GM23248 (cell line): ENCODE data around the gene SPSB3.

Experiments
- EZH2 ChIP-seq: fragments of 200-600 bp; sonication (generic); IDR thresholded peaks from 2 replicates; pipeline ENCODE4 v1.6.1; 2018; ENCODE audit warnings: antibody characterized with exemption, mild to moderate bottlenecking; ENCODE audit not compliant: insufficient read depth, poor library complexity, severe bottlenecking
- EZH2phosphoT487 ChIP-seq: fragments of 200-600 bp; sonication (generic); IDR thresholded peaks from 2 replicates; pipeline ENCODE4 v1.6.1; 2018; ENCODE audit warnings: antibody characterized with exemption, moderate library complexity, mild to moderate bottlenecking, low read depth; ENCODE audit not compliant: insufficient read depth

DNA sequence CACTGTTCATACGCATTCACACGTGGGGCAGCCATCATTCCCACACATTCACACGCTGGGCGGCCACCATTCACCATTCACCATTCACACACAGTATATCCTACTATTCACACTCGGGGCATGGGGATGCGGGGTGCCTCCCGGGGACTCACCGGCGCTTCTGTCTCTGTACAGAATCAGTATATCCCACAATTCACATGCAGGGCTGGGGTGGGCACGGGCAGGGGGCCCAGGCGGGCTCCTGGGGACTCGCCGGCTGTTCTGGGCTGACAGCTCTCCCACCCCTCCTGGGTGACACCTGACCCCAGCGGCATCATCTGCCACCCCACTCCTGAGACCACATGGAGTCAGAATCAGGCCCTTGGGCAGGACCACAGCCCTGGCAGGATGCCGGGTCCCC, 20.6 kb downstream of the SPSB3 start:
- TF ChIP-seq EZH2phosphoT487, result no peak
- TF ChIP-seq EZH2, result no peak
